Dermis microvascular lymphatic vessel endothelial cell (primary cell): Measurements from ENCODE around the gene C5orf58. TPM values are rescaled to one million over a fixed set of nuclear protein-coding genes. Genes with fewer than 3 reads are reported as not detected.

Experiments
- DNase-seq, 2 donors: peaks; one replicate each; pipeline versions ENCODE4 v3.0.0 to v3.0.0-alpha.2; 2010; ENCODE audit warnings: low read depth in 2 of 2
- total RNA-seq: library from RNA; depleted of rRNA; stranded (reverse); fragments of >200 nt; gene quantifications from 2 replicates; pipeline ENCODE4 v1.2.1, GENCODE V29; 2014

C5orf58 gene, protein sequence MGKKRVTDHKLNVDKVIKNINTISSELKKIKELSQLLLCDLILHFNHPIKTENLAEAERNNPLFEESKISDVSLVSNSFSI
- total RNA-seq = not detected in 2 replicates

DNA sequence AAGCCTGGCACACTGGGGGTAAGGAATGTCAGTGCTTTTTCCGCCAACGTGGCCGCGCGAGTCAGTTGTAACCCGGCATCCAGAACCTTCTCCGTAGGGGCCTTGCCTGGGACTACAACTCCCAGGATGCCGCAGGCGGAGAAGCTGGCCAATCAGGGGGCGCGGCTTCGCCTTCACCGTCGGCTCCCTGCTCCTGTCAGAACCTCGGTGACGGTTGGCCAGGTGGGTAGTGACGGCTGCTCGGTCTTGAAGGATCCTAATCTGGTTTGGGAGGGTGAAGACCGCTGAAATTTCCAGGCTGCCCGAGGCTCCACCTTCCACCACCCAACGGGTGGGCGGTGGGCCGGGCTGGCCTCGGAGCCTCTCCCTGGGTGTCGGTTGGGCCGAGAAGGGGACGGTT lies at the start of gene C5orf58:
Gene C5orf58, plus strand, starts transcription at position 200 of the 400 bp plus-strand sequence. CDS start 1,992 bp downstream, outside the sequence.
- DNase-seq = no peak

DNA sequence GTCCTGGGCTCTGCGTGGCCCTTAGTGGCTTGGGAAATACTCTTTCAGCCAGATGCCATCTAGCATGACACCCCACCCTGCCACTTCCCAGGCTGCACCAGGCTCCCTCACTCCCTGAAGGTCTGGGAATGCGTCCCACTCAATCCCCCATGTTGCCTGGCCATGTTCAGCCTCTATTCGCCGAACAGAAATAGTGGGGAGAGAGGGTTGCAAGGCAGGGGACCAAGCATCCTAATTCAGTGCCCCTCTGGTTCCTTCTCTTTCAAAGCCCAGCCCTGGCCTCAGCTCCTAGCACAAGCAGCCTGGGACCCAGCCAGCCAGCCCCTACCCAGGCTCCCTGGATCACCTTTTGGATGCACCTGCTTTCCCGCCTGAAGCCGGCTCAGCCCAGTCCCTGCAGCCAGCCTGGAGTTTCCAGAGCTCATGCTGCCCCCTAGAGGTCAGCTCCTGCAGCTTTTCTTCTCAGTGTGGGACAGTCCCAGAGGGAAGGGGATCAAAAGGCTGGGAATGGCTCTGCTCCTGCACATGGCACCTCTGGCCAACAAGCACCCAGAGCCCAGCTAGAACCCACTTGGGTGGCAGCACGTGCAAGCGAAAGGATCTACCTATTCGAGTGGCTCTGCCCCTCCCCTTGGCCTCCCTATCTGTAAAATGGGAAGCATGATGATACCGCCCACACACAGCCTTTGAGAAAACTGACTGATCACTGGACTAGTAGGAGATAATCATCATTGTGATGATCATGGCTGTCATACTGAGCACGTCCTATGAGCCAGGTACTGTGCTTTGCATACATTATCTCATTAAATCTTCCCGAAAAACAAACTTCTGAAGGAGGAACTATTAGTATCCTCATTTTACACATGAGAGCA lies 48.7 kb upstream of the C5orf58 start:
- peak; percentile 45 to 70 for DNase-seq

DNA sequence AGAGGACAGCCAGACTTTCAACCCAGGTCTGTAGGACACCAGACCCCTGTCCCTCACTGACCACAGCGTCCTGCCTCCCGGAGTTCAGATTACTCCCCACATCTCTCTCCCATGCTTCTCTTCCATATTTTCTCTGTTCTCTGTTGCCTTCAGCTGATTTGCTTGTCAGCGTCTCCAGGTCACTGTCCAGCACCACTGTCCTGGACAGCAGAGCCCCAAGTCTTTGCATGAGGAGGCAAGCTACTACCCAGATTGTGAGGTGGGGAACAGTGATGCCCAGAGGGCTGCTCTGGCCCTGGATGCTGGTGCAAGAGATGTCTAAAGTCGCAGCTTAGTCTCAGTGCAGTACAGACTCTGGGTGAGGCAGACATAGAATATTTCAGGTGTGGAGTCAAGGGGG lies 48.0 kb upstream of the C5orf58 start:
- DNase-seq = no peak

DNA sequence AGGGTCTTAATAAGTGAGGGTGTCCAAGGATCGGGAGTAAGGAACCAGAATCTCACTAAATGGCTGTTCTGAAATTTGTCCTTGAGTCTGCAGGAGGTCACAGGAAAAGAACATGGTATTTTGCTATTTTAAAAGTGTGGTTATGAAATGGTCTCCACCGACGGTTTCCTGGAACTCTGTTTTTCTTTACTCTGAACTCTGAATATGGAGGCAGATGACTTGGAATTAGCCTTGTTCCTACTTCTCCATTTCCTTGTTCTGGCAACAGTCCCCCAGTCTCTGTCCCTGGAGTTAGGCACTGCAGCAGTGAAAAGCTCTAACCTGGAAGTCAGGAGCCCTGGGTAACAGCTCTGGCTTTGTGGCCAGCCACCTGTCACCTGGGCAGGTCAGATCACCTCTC lies 46.6 kb upstream of the C5orf58 start:
- DNase-seq = no peak

DNA sequence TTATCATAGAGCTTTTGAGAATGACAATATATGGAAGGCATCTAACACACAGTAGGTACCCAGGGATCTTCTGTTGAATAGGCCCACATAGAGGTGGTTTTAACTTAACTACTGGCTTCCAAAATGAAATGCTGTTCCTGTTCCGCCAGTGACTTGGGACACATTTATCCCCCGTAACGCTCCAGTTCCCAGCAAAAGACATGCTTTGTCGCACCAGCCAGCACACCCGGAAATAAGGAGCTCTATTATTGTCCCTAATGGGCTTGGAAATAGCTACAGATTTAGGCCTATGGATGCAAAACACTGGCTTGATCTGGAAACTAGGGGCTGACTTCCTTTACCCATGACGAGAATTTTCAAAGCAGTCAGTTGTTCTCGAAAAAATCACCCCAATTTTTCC lies 45.9 kb upstream of the C5orf58 start:
- no peak for DNase-seq

DNA sequence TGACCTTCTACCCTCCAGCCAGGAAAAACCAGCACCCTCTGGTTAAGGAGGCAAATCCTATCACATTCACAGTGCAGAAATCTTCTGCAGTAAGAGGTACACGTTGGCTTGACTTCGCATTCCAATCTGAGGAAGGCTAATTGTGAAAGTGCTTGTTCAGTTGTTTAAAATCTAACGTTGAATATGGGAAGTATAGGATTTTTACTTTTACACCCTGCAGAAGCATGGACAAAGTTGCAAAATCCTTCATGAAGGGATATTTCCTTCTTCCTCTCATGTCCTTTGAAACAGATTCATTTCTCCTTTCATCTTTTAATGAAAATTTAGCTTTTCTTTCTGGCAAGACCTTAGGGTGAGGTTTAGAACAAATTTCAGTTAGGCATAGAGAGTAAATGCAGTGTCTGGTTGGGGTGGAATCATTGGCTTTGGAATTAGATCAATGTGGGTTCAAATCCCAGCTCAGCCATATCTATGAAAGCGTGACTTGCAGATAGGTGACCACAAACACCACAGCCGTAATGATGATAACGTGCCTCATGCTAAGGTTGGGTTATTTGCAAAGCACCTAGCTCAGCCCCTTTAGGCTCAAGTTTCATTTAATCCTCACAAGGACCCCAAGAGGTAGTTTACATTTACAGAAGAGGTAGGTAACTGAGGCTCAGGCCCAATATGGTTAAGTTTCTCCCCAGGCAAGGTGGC lies 42.2 kb upstream of the C5orf58 start:
- DNase-seq = no peak

DNA sequence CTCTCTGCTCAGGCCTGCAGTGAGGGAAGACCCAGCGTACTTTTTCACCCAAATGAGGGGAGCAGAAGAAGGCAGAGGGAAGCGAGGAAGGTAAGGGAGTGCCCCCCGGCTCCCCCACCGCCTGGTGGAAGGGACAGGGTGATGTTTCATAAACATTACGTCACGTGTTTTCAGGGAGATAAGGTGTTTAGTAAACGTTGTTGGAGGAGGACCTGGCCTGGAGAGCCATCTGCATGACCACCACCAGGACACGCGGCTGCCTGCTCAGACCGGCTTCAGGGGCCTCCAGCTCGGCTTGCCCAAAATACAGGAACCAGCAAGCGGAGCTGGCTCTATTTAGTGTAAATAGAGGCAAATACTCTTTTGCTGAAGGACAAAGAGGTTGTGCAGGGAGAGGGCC lies 40.0 kb upstream of the C5orf58 start:
- DNase-seq = no peak

DNA sequence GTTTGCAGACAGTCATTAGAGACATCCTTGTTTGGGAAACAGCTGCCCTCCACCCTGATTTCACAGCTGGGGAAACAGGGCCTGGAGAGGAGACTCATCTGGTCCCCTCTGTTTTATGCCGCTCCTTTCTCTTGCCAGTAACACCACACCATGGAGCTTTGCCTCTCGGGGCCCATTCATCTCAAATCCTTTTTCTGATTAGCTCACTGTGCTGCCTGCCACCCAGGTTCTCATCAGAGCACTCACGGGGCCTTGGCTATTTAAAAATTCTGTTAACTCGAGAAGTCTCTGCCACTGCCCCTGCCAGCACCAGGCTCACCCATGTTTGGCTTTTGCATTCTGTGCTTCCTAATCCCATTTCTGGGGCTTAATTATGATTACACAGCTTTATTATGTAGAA lies 36.8 kb upstream of the C5orf58 start:
- DNase-seq = no peak

- DNase-seq = no peak
Measured at GRCh38 chr5:170200876-170201275, 31.9 kb upstream of the C5orf58 start.

DNA sequence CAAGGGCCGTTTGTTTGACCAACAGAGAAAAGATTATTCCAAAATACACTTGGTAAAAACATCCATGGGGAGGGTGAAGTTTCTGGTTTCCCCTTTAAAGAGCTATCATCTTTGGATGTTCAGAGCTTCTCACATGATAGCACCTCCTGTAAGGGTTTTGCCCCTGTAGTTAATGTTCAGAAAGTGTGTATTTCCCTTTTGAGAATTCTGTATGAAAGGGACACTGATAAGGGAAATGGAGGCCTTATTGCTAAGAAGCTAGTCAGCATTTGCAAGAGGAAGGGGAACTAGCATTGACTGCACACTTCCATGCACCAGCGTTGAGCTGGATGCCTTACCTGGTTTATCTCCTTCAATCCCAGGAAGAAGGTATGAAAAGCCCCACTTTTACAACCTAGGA lies 31.5 kb upstream of the C5orf58 start:
- DNase-seq = no peak

- DNase-seq = no peak
Measured at GRCh38 chr5:170202117-170202516, 30.7 kb upstream of the C5orf58 start.

- no peak for DNase-seq
Measured at GRCh38 chr5:170204202-170204601, 28.6 kb upstream of the C5orf58 start.

DNA sequence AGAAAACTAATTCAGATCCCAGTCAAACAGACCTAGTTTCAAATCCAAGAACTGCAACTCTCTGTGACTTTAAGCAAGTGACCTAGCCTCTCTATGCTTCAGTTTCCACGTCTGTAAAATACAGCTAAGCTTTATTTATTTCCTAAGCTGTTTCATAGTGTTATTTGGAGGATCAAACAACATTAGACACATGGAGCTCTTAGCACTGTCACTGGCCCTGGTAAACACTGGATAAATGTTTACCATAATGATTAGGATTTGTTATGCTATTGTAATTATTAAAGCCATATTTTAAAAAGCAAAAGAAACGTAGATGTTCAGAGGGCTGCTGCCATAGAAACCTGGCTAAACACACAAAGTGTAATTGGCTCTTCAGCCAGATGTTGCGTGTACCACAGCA lies 26.6 kb upstream of the C5orf58 start:
- no peak for DNase-seq

- DNase-seq = no peak
Measured at GRCh38 chr5:170206958-170207357, 25.8 kb upstream of the C5orf58 start.

- no peak for DNase-seq
Measured at GRCh38 chr5:170211575-170212334, 21.0 kb upstream of the C5orf58 start.

GRCh38 chr5:170216257-170216864 lies 16.4 kb upstream of the C5orf58 start:
- DNase-seq = peak; percentile 66 to 80

DNA sequence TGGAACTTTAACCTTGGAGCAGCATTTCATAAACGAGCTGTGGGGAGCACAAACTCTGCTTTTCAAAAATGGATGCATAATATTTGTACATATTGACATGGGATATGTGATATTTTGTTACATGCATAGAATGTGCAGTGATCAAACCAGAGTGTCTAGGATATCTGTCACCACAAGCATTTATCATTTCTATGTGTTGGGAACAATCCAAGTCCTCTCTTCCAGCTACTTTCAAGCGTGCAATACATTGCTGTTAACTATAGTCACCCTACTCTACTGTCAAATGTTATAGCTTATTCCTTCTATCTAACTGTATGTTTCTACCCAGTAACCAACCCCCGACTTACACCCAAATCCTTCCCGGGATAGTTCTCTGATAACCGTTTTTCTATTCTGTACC lies 15.0 kb upstream of the C5orf58 start:
- DNase-seq = no peak

GRCh38 chr5:170218726-170219125 lies 14.1 kb upstream of the C5orf58 start:
- no peak for DNase-seq

DNA sequence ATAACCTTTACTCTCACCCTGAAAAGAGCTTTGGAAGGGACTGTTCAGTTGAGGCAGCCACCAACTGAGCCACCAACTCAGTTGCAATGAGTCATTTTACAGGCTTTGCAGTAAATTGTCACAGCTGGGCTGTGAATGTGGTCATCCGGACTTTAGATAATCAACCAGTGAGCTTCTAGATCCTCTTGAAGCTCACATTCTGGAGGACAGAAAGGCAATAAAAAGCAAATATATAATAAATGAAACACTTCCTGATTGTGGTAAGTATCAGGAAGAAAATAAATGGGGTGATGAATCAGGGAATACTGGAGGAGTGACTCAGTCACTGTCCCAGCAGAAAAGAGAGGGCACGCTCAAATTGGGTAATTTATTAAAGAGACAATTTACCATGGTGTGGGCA lies 13.2 kb upstream of the C5orf58 start:
- DNase-seq = peak in 1 of 2 donors; percentile 60

- no peak for DNase-seq
Measured at GRCh38 chr5:170220191-170220590, 12.6 kb upstream of the C5orf58 start.

GRCh38 chr5:170221327-170221741 lies 11.5 kb upstream of the C5orf58 start:
- no peak for DNase-seq
